ENCODE measurements around the gene ARHGAP21.
"Not testable (repeated sequence)": the region's sequence is repeated elsewhere in the genome, so short reads cannot be mapped to it uniquely, and the experiment has no call there.

ARHGAP21 gene

DNA sequence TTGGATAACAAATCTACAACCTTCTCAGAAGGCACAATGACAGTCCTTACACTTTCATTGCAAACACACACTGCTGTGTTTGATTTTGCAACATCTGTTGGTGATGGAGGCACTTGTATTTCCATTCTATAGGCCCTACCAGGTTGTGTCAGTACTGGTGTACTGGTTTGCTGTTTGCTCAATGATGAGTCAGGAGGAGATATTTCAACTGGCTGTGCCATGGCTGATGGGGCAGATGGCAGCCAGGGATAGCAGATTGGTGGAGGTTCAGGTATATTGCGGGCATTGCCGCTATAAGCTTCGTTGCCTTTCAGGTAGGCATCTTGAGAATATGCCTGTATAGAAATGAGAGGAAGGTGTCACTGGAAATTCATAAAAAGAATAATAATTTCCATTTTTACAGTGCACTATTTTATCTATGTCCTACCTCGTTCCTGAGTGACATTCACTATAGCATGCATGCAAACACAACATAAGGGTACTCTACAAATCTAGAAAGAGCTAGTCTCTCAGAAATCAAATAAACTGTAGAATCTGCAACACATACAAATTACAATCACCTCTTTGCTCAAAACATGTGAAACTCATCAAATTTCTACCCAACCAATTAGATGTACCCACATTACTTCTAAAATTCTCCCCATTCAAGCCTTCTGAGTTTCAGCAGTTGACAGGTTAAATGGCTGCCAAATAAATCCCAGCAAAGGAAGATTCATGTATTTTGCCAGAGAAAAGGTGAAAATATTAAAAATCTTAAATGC lies 102.5 kb downstream of the ARHGAP21 start:
- not testable (repeated sequence) for DNase-seq

- DNase-seq, result not testable (repeated sequence)
Measured at GRCh38 chr10:24619994-24620310, 103.7 kb downstream of the ARHGAP21 start.

DNA sequence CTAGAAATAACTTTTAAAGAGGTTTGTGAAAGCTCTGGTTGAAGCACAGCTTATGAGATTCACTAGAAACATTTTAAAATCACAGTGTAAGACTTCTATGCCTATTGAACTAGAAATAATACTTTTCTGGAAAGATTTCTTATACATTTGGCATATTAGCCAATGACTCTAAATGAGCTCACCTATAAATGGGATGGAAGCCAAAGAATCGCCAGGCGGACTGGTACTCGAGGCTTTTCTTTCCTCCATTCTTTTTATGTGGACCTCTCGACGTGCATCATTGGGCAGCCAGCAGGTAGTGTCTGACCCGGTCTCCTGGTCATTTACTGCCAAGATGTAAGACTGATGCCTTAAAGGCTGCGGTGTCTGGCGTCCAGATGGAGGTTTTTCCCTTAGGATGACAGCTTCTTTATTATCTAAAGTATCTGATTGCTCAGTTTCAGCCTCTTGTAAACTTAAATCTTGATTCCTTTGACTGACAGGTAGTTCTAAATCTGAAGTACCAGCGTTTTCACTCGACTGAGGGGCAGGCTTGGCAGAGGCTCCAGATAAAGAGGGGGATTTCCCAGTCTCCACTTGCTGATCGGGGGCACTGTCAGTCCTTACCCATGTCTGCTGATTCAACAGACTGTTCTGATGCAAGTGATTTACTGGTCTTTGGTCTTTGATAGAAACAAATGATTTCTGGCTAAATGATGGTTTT lies 104.2 kb downstream of the ARHGAP21 start:
- DNase-seq, result not testable (repeated sequence)

DNA sequence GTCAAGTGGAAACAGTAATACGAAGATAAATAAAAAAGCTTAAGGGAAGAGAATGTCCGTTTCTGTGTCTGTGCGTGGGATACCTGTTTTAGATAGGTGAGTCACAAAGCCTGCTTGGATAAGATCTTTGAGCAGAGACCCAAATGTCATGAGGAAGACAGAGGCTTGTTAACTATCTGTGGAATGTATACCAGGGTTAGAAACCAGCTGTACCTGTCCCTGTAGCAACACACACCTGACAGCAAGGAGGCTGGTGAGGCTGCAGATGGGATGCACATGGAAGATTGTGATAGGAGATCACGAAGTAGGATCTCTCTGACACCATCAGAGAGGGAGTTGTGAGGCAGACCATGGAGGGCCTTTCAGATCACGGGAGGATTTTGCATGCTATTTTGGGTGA lies 105.3 kb downstream of the ARHGAP21 start:
- DNase-seq, result no peak

DNA sequence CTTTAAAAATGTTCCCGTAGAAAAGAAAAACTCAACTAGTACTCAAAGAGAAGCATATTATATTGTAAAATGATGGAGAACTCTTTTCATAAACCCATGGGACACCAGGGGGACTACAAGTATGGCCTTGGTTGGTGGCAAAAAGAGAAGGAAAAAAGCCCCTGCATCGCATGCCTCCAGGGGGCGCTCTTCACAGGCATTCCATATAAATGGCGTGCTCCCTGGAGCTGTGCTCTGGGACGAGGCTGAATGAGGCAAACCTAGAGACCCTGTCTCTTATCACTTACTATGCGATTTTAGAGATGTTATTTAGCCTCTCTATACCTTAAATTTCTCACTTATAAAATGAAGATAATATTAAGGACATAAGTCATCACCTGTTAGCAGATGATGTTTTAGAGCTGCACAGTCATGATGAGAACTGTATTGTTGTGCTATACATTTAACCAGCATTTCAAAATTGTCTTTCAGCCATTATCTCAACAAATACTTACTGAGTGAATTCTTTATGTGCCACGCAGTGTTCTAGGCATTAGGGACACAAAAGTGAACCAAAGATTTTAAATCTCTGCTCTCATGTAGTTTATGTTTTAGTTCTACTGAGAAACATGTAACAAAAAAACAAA lies 105.8 kb downstream of the ARHGAP21 start:
- DNase-seq, result peak; percentile 64

DNA sequence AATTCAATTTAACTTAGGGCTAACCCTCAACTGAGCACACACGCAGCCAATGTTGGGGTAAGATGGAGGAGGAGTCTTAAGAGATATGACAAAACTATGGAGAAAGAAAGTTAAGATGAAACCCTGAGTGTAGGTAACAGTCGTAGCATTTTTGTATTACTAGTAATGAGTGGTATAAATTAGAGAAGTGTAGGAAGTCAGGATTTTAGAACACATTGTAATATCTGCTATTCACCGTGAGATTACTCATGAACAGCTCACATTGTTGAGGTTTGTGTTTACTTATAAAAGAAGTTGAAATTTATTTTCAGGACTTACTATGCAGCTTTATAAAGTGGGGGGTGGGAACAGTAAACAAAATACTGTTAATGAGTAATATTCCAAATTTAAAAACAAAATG lies 107.2 kb downstream of the ARHGAP21 start:
- no peak for DNase-seq

DNA sequence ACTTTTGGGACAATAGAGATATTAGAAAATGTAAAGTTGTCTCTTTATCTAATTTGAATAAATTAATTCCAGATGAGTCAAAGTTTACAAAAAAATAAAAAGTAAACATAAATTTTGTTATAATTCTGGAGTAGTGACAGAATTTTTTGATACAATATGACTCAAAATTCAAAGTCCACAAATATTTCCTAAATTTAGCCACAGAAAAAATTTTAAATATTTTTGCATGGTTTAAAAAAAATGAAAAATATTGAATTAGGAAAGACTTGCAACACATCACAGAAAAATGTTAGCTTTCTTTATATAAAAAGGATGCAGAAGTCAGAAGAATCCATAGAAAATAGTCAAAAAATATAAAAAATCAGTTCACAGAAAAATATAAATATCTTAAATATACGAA lies 117.7 kb downstream of the ARHGAP21 start:
- no peak for DNase-seq

- DNase-seq, result no peak
Measured at GRCh38 chr10:24605141-24605540, 118.5 kb downstream of the ARHGAP21 start.

GRCh38 chr10:24603333-24603732 lies 120.4 kb downstream of the ARHGAP21 start:
- peak; percentile 28 for DNase-seq

- no peak for DNase-seq
Measured at GRCh38 chr10:24597961-24598360, 125.7 kb downstream of the ARHGAP21 start.

DNA sequence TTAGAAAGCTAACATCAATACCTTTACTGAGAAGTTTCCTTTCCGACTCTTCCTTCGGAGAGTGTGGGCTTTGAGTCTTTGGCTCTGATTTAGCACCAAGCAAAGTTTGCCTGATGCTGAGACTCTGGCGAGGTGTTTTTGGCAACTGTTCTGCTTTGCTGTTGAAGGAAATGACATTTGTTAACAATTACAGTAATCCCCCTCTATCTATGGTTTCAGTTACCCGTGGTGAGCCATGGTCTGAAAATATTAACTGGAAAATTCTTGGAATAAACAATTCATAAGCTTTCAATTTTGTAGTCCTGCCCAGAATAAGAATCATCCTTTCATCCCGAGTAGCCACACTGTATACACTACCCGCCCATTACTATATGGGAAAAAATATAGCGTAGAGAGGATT lies 126.3 kb downstream of the ARHGAP21 start:
- DNase-seq, result no peak

GRCh38 chr10:24596217-24596930 lies 127.3 kb downstream of the ARHGAP21 start:
- DNase-seq, result no peak

GRCh38 chr10:24590697-24591457 lies 132.8 kb downstream of the ARHGAP21 start:
- DNase-seq, result no peak

DNA sequence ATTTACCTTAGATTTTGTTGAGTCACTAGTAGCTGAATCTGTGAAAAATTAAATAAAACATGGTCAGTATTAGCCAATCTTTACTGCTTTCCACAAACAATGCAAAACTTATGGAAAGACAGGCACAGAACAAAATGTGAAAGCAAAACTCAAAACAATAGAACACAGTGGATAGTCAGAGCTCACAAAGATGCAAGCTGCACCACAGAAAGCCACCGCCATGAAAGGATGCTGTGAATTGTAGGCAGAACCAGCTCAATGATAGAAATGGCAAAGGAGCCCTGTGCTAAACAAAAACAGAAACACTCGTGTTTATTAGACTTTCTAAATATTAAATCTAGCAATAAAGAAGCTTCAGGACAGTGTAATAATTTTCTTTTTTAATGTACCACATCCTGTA lies 134.4 kb downstream of the ARHGAP21 start:
- DNase-seq, result no peak

GRCh38 chr10:24579906-24580305 lies 143.8 kb downstream of the ARHGAP21 start:
- DNase-seq, result no peak

DNA sequence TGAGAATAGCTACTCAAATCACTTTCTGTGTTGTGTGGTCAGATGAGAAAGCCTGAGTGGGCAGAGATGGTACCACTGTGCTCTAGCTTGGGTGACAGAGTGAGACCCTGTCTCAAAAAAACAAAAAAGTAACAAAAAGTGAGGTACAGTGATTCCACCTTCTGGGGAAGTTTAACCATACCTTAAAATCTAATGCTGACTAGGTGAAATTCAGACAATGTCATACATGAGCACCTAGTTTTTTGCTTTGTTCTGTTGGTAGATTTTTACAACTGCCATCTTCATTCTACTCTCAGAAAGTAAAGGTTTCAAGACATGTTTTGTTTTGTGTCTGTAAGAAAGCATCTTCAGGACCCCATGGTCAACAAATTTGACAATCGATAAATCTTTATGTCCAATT lies 144.2 kb downstream of the ARHGAP21 start:
- no peak for DNase-seq

GRCh38 chr10:24575481-24576002 lies 148.1 kb downstream of the ARHGAP21 start:
- DNase-seq, result no peak

DNA sequence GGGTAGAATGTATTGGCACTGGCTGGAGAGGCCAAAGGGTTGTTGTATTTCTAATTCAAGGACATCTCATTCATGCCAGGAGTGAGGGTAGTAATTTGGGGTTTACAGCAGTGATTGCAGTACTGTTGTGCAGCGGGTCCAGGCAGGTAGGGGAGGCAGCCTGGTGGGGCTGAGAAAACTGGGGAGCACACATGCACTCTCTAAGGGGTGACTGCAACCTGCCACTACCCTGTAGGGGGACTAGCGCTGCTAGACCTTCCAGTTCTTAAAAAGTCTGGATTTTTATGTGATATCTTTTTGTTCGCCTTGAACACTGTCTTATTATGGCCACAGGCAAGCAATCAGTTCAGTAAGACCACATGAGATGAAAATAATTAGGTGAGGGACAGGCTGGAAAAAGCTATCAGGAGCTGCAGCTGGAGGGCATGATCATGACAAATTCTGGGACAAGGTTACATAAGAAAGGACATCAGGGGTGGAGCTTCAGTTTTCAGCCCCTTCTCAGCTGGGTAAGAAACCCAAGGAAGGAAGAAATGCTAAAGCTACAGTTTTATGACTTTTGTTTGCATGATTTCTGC lies 149.0 kb downstream of the ARHGAP21 start:
- DNase-seq, result no peak

GRCh38 chr10:24574161-24574560 lies 149.5 kb downstream of the ARHGAP21 start:
- DNase-seq, result no peak

DNA sequence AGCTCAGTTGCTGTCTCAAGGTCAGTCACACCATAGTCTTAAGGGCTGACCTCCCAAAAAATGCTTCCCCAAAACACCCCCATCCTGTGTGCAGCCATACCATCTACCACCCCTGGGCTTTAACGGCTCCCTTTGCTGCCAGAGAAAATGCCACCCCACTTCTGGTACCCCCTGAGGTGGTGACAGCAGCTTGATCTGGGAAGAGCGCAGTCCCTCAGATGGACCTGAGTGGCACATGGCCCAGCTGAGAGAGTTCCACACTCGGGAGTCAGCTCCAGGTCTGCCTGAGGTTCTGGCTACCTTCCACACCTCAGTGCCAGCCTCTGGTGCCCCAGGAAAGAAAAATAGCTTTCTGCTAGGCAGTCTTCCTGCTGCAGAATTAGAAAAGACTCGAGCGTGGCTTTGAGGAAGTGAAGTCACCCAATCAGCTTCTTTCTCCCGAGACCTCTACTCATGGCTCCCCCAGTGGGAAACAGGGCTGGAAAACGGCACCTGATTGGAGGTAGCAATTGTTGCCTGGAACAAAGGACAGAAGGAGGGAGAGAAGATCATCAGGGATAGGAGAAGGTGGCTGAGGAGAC lies 151.7 kb downstream of the ARHGAP21 start:
- no peak for DNase-seq

GRCh38 chr10:24570658-24571426 lies 152.8 kb downstream of the ARHGAP21 start:
- DNase-seq, result no peak

Measured in activated CD4-positive, alpha-beta T cell treated with anti-CD3 and anti-CD28 coated beads for 48 hours (primary cell).